Osteocyte (in vitro differentiated cells): ENCODE data around the gene USP7. TPM values are rescaled to one million over a fixed set of nuclear protein-coding genes. Genes with fewer than 3 reads are reported as not detected.

Experiments
- DNase-seq: peaks from one replicate; pipeline ENCODE4 v3.0.0; 2021; ENCODE audit warnings: mixed read lengths; ENCODE audit not compliant: unreplicated experiment; ENCODE audit errors: extremely low spot score
- H3K27ac Mint-ChIP-seq: one replicate; pipeline ENCODE4 v1.8.0; 2021; ENCODE audit warnings: mild to moderate bottlenecking, mixed read lengths; ENCODE audit not compliant: unreplicated experiment
- H3K27me3 Mint-ChIP-seq: one replicate; pipeline ENCODE4 v1.8.0; 2021; ENCODE audit warnings: mixed read lengths; ENCODE audit not compliant: unreplicated experiment
- H3K36me3 Mint-ChIP-seq: one replicate; pipeline ENCODE4 v1.8.0; 2021; ENCODE audit warnings: mixed read lengths; ENCODE audit not compliant: unreplicated experiment
- H3K4me1 Mint-ChIP-seq: one replicate; pipeline ENCODE4 v1.8.0; 2021; ENCODE audit warnings: mixed read lengths; ENCODE audit not compliant: unreplicated experiment
- H3K4me3 Mint-ChIP-seq: one replicate; pipeline ENCODE4 v1.8.0; 2021; ENCODE audit warnings: mild to moderate bottlenecking, moderate library complexity, mixed read lengths; ENCODE audit not compliant: unreplicated experiment
- H3K9me3 Mint-ChIP-seq: one replicate; pipeline ENCODE4 v1.8.0; 2021; ENCODE audit warnings: mixed read lengths; ENCODE audit not compliant: unreplicated experiment
- total RNA-seq: library from RNA; stranded (reverse); gene quantifications from 2 replicates; pipeline ENCODE4 v1.2.1, GENCODE V29; 2021
- TF ChIP-seq, protein P1 (sequence below): fragments of 200-600 bp; sonication (generic); IDR thresholded peaks from 2 replicates; pipeline ENCODE4 v1.5.0; 2021; ENCODE audit warnings: antibody characterized with exemption, mild to moderate bottlenecking, moderate library complexity

Gene USP7
- total RNA-seq, 1 donor from 2014 or later = 88.2 TPM

DNA sequence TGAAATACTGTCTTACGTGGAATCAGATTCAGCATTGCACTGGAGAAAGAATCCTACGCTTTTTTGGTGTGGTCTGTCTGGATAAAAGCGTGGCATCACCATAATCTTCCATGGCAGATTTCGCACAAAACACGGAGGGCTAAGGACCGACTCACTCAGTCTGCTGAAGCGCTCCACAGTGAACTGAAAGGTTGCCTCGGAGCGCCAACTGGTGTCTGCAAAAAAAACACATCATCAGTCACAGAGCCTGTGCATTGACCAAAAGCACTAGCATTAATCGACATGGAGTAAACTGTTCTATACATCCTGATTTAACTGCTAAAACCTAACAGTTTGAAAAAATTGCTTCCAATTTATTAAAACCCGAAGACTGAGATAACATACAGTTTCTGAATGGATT lies 40.5 kb downstream of the USP7 start:
- DNase-seq = no peak

DNA sequence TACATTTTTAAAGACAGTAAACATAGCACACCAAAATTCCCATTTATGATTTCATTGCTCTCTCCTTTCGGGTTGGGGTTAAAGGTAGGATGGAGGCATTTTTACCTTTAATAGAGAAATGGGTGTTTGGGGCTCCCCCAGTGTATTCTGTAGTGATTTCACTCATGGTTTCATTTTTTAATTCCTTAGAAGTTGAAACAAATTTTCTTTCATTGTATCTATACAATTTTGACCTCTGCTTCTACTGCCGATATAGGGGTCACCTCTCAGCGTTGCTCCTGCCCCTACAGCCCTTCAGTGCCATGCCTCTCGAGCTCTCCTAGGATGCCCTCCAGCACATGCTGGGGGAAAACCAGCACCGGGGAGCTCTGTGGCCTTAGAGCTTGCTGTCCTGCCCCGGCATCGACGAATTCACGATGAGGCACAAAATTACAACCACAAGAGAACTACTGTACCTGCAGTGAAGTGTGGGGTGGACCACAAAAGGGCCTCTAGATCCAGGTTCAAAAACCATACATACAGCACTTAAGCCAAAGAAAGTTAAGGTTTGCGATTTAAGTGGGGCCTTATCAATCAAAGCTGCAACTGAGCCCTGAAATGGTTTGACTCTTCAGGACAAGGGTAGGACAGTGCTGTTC lies 42.2 kb downstream of the USP7 start:
- Mint-ChIP-seq H3K27me3 (no peaks in the 10 kb centered on the region), H3K27ac (no peak overlapping the region), H3K4me1 (peaks cover 4% of the 10 kb centered on the region), H3K9me3 (no peaks in the 10 kb centered on the region), H3K36me3 (peaks cover 47% of the 10 kb centered on the region), H3K4me3 (no peak overlapping the region)
- DNase-seq = no peak
- TF ChIP-seq, protein P1, sequence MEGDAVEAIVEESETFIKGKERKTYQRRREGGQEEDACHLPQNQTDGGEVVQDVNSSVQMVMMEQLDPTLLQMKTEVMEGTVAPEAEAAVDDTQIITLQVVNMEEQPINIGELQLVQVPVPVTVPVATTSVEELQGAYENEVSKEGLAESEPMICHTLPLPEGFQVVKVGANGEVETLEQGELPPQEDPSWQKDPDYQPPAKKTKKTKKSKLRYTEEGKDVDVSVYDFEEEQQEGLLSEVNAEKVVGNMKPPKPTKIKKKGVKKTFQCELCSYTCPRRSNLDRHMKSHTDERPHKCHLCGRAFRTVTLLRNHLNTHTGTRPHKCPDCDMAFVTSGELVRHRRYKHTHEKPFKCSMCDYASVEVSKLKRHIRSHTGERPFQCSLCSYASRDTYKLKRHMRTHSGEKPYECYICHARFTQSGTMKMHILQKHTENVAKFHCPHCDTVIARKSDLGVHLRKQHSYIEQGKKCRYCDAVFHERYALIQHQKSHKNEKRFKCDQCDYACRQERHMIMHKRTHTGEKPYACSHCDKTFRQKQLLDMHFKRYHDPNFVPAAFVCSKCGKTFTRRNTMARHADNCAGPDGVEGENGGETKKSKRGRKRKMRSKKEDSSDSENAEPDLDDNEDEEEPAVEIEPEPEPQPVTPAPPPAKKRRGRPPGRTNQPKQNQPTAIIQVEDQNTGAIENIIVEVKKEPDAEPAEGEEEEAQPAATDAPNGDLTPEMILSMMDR = no peak

More for the DNA sequence above, 40.5 kb downstream of the USP7 start:
- Mint-ChIP-seq H3K4me3 (no peak overlapping the region), H3K27ac (no peak overlapping the region), H3K36me3 (peaks cover 37% of the 10 kb centered on the region), H3K27me3 (no peaks in the 10 kb centered on the region), H3K4me1 (peaks cover 4% of the 10 kb centered on the region), H3K9me3 (no peaks in the 10 kb centered on the region)
- TF ChIP-seq, protein P1 = no peak

DNA sequence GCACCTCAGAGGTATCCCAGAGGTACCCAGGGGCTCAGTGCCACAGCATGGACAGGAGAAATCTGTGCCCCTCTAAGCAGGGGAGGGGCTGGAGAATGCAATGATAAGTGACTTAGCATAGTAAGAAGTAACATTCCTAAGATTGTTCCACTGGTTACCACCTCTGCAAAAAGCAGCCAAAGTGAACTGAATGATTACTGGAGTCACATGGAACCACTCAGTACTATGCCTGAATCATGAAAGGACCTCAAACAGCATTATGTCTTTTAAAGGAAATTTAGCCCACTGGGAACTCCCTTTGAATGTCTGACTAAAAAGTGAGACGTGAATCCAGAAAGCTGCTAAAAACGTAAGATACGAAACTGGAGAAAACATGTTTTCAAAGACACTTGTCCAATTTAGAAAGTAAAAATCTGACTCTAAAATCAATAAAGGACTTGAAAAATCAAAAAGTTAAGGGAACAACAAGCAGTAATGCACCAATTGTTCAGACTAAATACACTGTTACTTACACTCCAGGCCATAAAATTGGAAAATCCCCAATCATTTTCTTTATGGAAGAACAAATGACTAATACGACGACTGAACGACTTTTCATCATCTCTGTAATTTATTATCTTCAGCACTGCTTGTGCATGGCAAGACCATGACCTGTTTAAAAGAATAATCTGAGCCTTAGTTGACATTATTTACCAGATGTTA lies 42.9 kb downstream of the USP7 start:
- H3K27ac Mint-ChIP-seq = no peak overlapping the region

DNA sequence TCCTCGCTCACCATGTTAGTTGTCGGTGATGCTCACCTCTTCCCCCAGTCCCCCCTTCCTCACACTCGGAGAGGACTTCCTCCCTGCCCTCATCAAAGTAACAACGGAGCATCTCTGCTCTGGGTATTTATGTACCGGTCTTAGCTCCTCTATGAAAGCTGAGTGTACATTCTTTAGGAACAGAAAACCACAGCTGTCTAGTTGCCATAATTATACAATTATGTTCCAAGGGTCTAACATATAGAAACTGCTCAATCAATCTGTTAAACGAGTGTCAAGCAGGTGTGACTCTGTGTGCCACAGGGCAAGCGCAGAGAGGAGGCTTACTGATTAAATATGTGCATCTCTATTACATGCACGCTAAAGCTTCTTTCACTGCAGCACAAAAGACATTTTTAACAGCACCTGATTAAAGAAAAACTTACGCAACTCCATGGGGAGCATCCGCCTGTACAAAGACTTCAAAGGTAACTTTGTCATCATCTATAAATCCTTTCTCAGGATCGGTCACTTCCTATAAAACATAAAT lies 43.7 kb downstream of the USP7 start:
- H3K4me1 Mint-ChIP-seq = peaks cover 4% of the 10 kb centered on the region

More for the DNA sequence above, 42.9 kb downstream of the USP7 start:
- Mint-ChIP-seq H3K4me3 (no peak overlapping the region), H3K9me3 (no peaks in the 10 kb centered on the region), H3K36me3 (peaks cover 50% of the 10 kb centered on the region), H3K27me3 (no peaks in the 10 kb centered on the region), H3K4me1 (peaks cover 4% of the 10 kb centered on the region)
- TF ChIP-seq, protein P1 = no peak
- no peak for DNase-seq

More for the DNA sequence above, 43.7 kb downstream of the USP7 start:
- Mint-ChIP-seq H3K36me3 (peaks cover 52% of the 10 kb centered on the region), H3K27me3 (no peaks in the 10 kb centered on the region), H3K9me3 (no peaks in the 10 kb centered on the region), H3K4me3 (no peak overlapping the region), H3K27ac (no peak overlapping the region)
- no peak for DNase-seq
- TF ChIP-seq, protein P1 = no peak
